HEK293 (cell line): Measurements from ENCODE around the gene IPCEF1.

ENCODE experiments used
- CTCF ChIA-PET: fragments of 350-600 bp; formaldehyde crosslinking; extraction: SDS; loops from one replicate; lab custom pipeline; 2021; ENCODE audit warnings: antibody characterized with exemption; lab: Yijun Ruan, JAX
- POLR2A ChIA-PET: fragments of 300-600 bp; formaldehyde crosslinking; extraction: SDS; loops from one replicate; lab custom pipeline; 2020; ENCODE audit warnings: antibody characterized with exemption, inconsistent platforms; lab: Yijun Ruan, JAX
- H3K27ac ChIP-seq: fragments of 200-500 bp; sonication (Bioruptor generic); 2 replicates; pipeline ENCODE4 v1.5.1; 2014; ENCODE audit warnings: low read depth, low read length, control low read depth, inconsistent platforms; ENCODE audit errors: extremely low read depth
- H3K36me3 ChIP-seq, 2 experiments: fragments of 200-500 bp in 1 of 2; sonication (Bioruptor generic) in 1 of 2; 1 replicate in 1 of 2; 2 replicates in 1 of 2; pipeline ENCODE4 v1.5.1; 2014 to 2017; ENCODE audit warnings: inconsistent platforms in 2 of 2, low read length in 2 of 2; ENCODE audit not compliant: control insufficient read depth in 2 of 2, insufficient read depth in 1 of 2
- H3K4me1 ChIP-seq: fragments of 200-500 bp; sonication (Bioruptor generic); 2 replicates; pipeline ENCODE4 v1.5.1; 2014; ENCODE audit warnings: mild to moderate bottlenecking, low read length, inconsistent platforms; ENCODE audit not compliant: control insufficient read depth, insufficient read depth
- H3K4me3 ChIP-seq: 2 replicates; pipeline ENCODE4 v1.5.1; 2011; ENCODE audit warnings: low read depth, mild to moderate bottlenecking, control low read depth, low read length, moderate library complexity
- H3K9me3 ChIP-seq: fragments of 200-500 bp; sonication (Bioruptor generic); 2 replicates; pipeline ENCODE4 v1.5.1; 2014; ENCODE audit warnings: low read depth, low read length, inconsistent platforms; ENCODE audit not compliant: control insufficient read depth, insufficient read depth
- ZNF202 ChIP-seq: fragments of 450-650 bp; formaldehyde crosslinking; IDR thresholded peaks from 2 replicates; pipeline ENCODE4 v1.5.1; 2016; ENCODE audit warnings: missing biosample characterization, missing genetic modification characterization, borderline replicate concordance
- ZNF549 ChIP-seq: fragments of 450-650 bp; IDR thresholded peaks from 2 replicates; pipeline ENCODE4 v1.5.1; 2018; ENCODE audit warnings: missing biosample characterization, missing genetic modification characterization, mild to moderate bottlenecking, inconsistent platforms, moderate library complexity
- ZNF555 ChIP-seq: fragments of 450-650 bp; formaldehyde crosslinking; conservative IDR thresholded peaks from 2 replicates; pipeline ENCODE4 v1.5.1; 2017; ENCODE audit warnings: missing biosample characterization, mild to moderate bottlenecking, missing genetic modification characterization, inconsistent platforms
- ZNF571 ChIP-seq: fragments of 450-650 bp; formaldehyde crosslinking; IDR thresholded peaks from 2 replicates; pipeline ENCODE4 v1.5.0; 2017; ENCODE audit warnings: missing biosample characterization, missing genetic modification characterization
- ZNF658 ChIP-seq: fragments of 450-650 bp; formaldehyde crosslinking; IDR thresholded peaks from 2 replicates; pipeline ENCODE4; 2016; ENCODE audit warnings: missing biosample characterization, missing genetic modification characterization
- ZNF670 ChIP-seq: fragments of 450-650 bp; formaldehyde crosslinking; IDR thresholded peaks from 2 replicates; pipeline ENCODE4 v1.5.1; 2016; ENCODE audit warnings: missing biosample characterization, missing genetic modification characterization, low read depth
- ZSCAN4 ChIP-seq: fragments of 450-650 bp; formaldehyde crosslinking; IDR thresholded peaks from 2 replicates; pipeline ENCODE4 v1.5.1; 2017; ENCODE audit warnings: missing biosample characterization, missing genetic modification characterization
- TF ChIP-seq, protein P1 (sequence below): fragments of 450-650 bp; formaldehyde crosslinking; conservative IDR thresholded peaks from 2 replicates; pipeline ENCODE4 v1.5.1; 2016; ENCODE audit warnings: low read depth, missing biosample characterization, missing genetic modification characterization
- TF ChIP-seq, protein P2 (sequence below): fragments of 450-650 bp; formaldehyde crosslinking; IDR thresholded peaks from 2 replicates; pipeline ENCODE4 v1.5.1; 2016; ENCODE audit warnings: missing biosample characterization, missing genetic modification characterization

The IPCEF1 gene

GRCh38 chr6:154297721-154298120 is 58.9 kb downstream of the IPCEF1 start:
- TF ChIP-seq, protein P1, sequence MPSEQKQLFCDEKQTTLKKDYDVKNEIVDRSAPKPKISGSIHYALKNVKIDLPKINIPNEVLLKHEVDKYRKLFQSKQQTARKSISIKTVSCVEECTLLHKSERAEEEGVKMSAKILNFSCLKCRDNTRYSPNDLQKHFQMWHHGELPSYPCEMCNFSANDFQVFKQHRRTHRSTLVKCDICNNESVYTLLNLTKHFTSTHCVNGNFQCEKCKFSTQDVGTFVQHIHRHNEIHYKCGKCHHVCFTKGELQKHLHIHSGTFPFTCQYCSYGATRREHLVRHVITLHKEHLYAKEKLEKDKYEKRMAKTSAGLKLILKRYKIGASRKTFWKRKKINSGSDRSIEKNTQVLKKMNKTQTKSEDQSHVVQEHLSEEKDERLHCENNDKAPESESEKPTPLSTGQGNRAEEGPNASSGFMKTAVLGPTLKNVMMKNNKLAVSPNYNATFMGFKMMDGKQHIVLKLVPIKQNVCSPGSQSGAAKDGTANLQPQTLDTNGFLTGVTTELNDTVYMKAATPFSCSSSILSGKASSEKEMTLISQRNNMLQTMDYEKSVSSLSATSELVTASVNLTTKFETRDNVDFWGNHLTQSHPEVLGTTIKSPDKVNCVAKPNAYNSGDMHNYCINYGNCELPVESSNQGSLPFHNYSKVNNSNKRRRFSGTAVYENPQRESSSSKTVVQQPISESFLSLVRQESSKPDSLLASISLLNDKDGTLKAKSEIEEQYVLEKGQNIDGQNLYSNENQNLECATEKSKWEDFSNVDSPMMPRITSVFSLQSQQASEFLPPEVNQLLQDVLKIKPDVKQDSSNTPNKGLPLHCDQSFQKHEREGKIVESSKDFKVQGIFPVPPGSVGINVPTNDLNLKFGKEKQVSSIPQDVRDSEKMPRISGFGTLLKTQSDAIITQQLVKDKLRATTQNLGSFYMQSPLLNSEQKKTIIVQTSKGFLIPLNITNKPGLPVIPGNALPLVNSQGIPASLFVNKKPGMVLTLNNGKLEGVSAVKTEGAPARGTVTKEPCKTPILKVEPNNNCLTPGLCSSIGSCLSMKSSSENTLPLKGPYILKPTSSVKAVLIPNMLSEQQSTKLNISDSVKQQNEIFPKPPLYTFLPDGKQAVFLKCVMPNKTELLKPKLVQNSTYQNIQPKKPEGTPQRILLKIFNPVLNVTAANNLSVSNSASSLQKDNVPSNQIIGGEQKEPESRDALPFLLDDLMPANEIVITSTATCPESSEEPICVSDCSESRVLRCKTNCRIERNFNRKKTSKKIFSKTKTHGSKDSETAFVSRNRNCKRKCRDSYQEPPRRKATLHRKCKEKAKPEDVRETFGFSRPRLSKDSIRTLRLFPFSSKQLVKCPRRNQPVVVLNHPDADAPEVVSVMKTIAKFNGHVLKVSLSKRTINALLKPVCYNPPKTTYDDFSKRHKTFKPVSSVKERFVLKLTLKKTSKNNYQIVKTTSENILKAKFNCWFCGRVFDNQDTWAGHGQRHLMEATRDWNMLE (tag by site-specific recombination), result no peak
- TF ChIP-seq, protein P2, sequence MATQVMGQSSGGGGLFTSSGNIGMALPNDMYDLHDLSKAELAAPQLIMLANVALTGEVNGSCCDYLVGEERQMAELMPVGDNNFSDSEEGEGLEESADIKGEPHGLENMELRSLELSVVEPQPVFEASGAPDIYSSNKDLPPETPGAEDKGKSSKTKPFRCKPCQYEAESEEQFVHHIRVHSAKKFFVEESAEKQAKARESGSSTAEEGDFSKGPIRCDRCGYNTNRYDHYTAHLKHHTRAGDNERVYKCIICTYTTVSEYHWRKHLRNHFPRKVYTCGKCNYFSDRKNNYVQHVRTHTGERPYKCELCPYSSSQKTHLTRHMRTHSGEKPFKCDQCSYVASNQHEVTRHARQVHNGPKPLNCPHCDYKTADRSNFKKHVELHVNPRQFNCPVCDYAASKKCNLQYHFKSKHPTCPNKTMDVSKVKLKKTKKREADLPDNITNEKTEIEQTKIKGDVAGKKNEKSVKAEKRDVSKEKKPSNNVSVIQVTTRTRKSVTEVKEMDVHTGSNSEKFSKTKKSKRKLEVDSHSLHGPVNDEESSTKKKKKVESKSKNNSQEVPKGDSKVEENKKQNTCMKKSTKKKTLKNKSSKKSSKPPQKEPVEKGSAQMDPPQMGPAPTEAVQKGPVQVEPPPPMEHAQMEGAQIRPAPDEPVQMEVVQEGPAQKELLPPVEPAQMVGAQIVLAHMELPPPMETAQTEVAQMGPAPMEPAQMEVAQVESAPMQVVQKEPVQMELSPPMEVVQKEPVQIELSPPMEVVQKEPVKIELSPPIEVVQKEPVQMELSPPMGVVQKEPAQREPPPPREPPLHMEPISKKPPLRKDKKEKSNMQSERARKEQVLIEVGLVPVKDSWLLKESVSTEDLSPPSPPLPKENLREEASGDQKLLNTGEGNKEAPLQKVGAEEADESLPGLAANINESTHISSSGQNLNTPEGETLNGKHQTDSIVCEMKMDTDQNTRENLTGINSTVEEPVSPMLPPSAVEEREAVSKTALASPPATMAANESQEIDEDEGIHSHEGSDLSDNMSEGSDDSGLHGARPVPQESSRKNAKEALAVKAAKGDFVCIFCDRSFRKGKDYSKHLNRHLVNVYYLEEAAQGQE, result peak; percentile 51
- Histone ChIP-seq H3K36me3 (no peaks in the 10 kb centered on the region), H3K9me3 (no peaks in the 10 kb centered on the region), H3K27ac (no peak overlapping the region), H3K4me1 (no peaks in the 10 kb centered on the region), H3K4me3 (no peak overlapping the region)
- CTCF ChIA-PET, result interaction anchor here (1.0 kb wide), 2 partner anchors 146 to 200 kb away, joined by 3 to 4 read pairs; no protein-coding TSS in a partner anchor
- POLR2A ChIA-PET, result no interaction called here

DNA sequence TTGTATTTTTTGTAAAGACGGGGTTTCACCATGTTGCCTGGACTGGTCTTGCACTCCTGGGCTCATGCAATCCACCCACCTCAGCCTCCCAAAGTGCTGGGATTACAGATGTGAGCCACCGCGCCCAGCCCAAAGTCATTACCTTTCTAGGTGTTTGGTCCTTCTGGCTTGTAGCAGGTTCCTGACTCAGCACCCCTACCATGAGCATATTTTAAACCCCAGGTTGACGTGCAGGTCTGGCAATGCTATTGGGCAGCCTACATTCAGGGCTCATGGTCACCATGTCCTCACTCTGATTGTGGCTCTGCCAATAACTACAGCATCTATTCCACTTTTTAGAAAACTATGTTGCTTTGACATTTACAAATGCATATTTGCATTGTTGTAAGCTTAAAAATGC is 59.4 kb downstream of the IPCEF1 start:
- CTCF ChIA-PET, result interaction anchor here (0.6 to 1.0 kb wide), 2 partner anchors 145 to 151 kb away, joined by 3 read pairs; no protein-coding TSS in a partner anchor

DNA sequence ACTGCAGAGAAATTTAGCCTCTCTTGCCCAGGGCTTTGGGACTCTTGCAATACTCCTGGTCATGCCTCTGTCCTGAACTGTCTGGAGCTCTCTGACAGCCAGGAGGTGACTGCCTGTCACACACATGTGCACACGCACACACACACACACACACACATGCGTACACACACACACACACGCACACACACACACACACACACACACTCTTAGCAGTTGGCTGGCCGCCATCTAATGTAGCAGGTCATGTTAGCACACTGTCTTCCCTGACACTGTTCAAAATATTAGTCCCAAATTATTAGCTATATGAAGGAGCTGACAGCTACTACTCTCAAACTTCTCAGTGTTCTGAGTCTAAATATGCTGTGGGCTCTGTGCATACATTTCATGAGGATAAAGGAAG is 60.9 kb downstream of the IPCEF1 start:
- POLR2A ChIA-PET, result no interaction called here
- no peak for TF ChIP-seq ZNF670
- TF ChIP-seq ZSCAN4 (tag by site-specific recombination), result peak; percentile 92
- TF ChIP-seq, all 188 proteins: peak for 1

More for the DNA sequence above, 59.4 kb downstream of the IPCEF1 start:
- no peaks in the 10 kb centered on the region for H3K36me3 ChIP-seq
- H3K4me3 ChIP-seq, result no peak overlapping the region
- POLR2A ChIA-PET, result no interaction called here
- no peaks in the 10 kb centered on the region for H3K9me3 ChIP-seq
- H3K4me1 ChIP-seq, result no peaks in the 10 kb centered on the region
- no peak overlapping the region for H3K27ac ChIP-seq
- TF ChIP-seq ZNF202 (tag by site-specific recombination), result no peak
- no peak for TF ChIP-seq ZNF571 (tag by site-specific recombination)
- TF ChIP-seq ZNF658 (tag by site-specific recombination), result no peak
- TF ChIP-seq ZNF555 (tag by site-specific recombination), result no peak
- TF ChIP-seq ZNF549 (tag by site-specific recombination), result no peak
- TF ChIP-seq, all 188 proteins: peak for 0

More for the DNA sequence above, 60.9 kb downstream of the IPCEF1 start:
- H3K4me3 ChIP-seq, result no peak overlapping the region
- CTCF ChIA-PET, result no interaction called here
- H3K4me1 ChIP-seq, result no peaks in the 10 kb centered on the region
- no peak overlapping the region for H3K27ac ChIP-seq
- no peaks in the 10 kb centered on the region for H3K36me3 ChIP-seq
- no peaks in the 10 kb centered on the region for H3K9me3 ChIP-seq
